SU-DHL-6 (cell line): Measurements from ENCODE around the gene DIAPH1.

Source experiments
- H2AFZ ChIP-seq: fragments of 200-600 bp; sonication (generic); 2 replicates; pipeline ENCODE4 v1.6.1; 2014; ENCODE audit warnings: low read depth, mild to moderate bottlenecking, moderate library complexity, mixed read lengths, antibody characterized with exemption, low read length; ENCODE audit not compliant: severe bottlenecking
- H3F3A ChIP-seq: fragments of 200-600 bp; shearing (Covaris generic); 2 replicates; pipeline ENCODE4 v1.6.0; 2016; ENCODE audit warnings: antibody characterized with exemption, mild to moderate bottlenecking; ENCODE audit not compliant: insufficient read depth
- H3K27ac ChIP-seq: fragments of 200-600 bp; sonication (generic); 2 replicates; pipeline ENCODE4 v1.5.1; 2016; ENCODE audit warnings: low read depth, mild to moderate bottlenecking, low read length, moderate library complexity, mixed read lengths
- H3K27me3 ChIP-seq: fragments of 200-600 bp; sonication (generic), shearing (Covaris generic); 2 replicates; pipeline ENCODE4 v1.6.0; 2014; ENCODE audit warnings: mild to moderate bottlenecking, low read length
- H3K36me3 ChIP-seq: fragments of 200-600 bp; sonication (generic); 2 replicates; pipeline ENCODE4 v1.6.1; 2014; ENCODE audit warnings: mild to moderate bottlenecking, low read length, mixed read lengths
- H3K4me2 ChIP-seq: fragments of 300-600, 200-600 bp; shearing (Covaris generic), sonication (generic); 2 replicates; pipeline ENCODE4 v1.6.0; 2014; ENCODE audit warnings: low read length, low read depth, mild to moderate bottlenecking; ENCODE audit not compliant: poor library complexity, severe bottlenecking
- H3K4me3 ChIP-seq: fragments of 200-600 bp; sonication (generic); 2 replicates; pipeline ENCODE4 v1.5.1; 2014; ENCODE audit warnings: antibody characterized with exemption, low read length, mild to moderate bottlenecking, mixed read lengths; ENCODE audit not compliant: insufficient read depth, poor library complexity, severe bottlenecking
- H3K79me2 ChIP-seq: fragments of 200-600 bp; sonication (generic); 2 replicates; pipeline ENCODE4 v1.6.1; 2014; ENCODE audit warnings: mild to moderate bottlenecking, low read length, moderate library complexity; ENCODE audit not compliant: insufficient read depth
- H3K9ac ChIP-seq: fragments of 200-600 bp; sonication (generic); 2 replicates; pipeline ENCODE4 v1.7.0; 2014; ENCODE audit warnings: mild to moderate bottlenecking, low read length
- H3K9me2 ChIP-seq: fragments of 200-600 bp; sonication (generic); replicated peaks from 2 replicates; pipeline ENCODE4 v1.6.1; 2014; ENCODE audit warnings: low read length; ENCODE audit not compliant: insufficient read depth
- H3K9me3 ChIP-seq: fragments of 200-600 bp; sonication (generic); 2 replicates; pipeline ENCODE4 v1.6.1; 2014; ENCODE audit warnings: low read length, mixed read lengths; ENCODE audit not compliant: insufficient read depth
- H4K20me1 ChIP-seq: fragments of 200-600 bp; sonication (generic); 2 replicates; pipeline ENCODE4 v1.6.1; 2014; ENCODE audit warnings: low read depth, mild to moderate bottlenecking, antibody characterized with exemption, low read length, moderate library complexity, mixed read lengths
- EZH2phosphoT487 ChIP-seq: fragments of 200-600 bp; sonication (generic), shearing (Covaris generic); conservative IDR thresholded peaks from 2 replicates; pipeline ENCODE4 v1.6.1; 2018; ENCODE audit warnings: mild to moderate bottlenecking, antibody characterized with exemption, low read length, moderate library complexity, mixed read lengths
- TF ChIP-seq, protein P1 (sequence below): fragments of 200-600 bp; sonication (generic); IDR thresholded peaks from one replicate; pipeline ENCODE4 v1.5.1; 2017; ENCODE audit warnings: antibody characterized with exemption, mild to moderate bottlenecking, low read length, moderate library complexity; ENCODE audit not compliant: insufficient read depth, poor library complexity, severe bottlenecking

Gene DIAPH1

DNA sequence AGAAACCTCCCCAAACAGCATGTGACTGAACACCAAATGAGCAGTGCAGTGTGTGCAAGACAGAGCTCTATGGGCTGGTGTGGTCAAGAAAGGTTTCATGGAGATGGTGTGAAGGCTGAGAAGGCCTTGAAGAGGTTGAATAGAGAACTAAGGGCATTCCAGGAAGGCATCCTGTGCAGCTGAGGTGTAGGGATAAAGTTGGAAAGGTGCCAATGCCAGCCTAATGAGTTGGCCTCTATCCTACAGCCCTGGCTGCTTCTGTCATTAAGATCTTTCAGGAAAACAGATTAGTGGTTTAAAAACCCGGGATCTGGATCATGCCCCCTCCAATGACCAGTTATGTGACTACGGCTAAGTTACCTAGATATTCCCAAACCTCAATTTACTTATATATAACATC, 13.8 kb upstream of the DIAPH1 start:
- H2AFZ ChIP-seq, result no peak overlapping the region
- H3K9ac ChIP-seq, result no peak overlapping the region
- no peaks in the 10 kb centered on the region for H3K9me2 ChIP-seq
- peaks cover 15% of the 10 kb centered on the region for H4K20me1 ChIP-seq
- no peak overlapping the region for H3K4me2 ChIP-seq
- TF ChIP-seq, protein P1, sequence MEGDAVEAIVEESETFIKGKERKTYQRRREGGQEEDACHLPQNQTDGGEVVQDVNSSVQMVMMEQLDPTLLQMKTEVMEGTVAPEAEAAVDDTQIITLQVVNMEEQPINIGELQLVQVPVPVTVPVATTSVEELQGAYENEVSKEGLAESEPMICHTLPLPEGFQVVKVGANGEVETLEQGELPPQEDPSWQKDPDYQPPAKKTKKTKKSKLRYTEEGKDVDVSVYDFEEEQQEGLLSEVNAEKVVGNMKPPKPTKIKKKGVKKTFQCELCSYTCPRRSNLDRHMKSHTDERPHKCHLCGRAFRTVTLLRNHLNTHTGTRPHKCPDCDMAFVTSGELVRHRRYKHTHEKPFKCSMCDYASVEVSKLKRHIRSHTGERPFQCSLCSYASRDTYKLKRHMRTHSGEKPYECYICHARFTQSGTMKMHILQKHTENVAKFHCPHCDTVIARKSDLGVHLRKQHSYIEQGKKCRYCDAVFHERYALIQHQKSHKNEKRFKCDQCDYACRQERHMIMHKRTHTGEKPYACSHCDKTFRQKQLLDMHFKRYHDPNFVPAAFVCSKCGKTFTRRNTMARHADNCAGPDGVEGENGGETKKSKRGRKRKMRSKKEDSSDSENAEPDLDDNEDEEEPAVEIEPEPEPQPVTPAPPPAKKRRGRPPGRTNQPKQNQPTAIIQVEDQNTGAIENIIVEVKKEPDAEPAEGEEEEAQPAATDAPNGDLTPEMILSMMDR, result no peak
- no peak for TF ChIP-seq EZH2phosphoT487
- H3K79me2 ChIP-seq, result peaks cover 71% of the 10 kb centered on the region
- H3K9me3 ChIP-seq, result no peaks in the 10 kb centered on the region
- no peak overlapping the region for H3K27ac ChIP-seq
- H3K4me3 ChIP-seq, result no peak overlapping the region
- peaks cover 23% of the 10 kb centered on the region for H3K36me3 ChIP-seq
- H3F3A ChIP-seq, result no peaks in the 10 kb centered on the region
- no peaks in the 10 kb centered on the region for H3K27me3 ChIP-seq

DNA sequence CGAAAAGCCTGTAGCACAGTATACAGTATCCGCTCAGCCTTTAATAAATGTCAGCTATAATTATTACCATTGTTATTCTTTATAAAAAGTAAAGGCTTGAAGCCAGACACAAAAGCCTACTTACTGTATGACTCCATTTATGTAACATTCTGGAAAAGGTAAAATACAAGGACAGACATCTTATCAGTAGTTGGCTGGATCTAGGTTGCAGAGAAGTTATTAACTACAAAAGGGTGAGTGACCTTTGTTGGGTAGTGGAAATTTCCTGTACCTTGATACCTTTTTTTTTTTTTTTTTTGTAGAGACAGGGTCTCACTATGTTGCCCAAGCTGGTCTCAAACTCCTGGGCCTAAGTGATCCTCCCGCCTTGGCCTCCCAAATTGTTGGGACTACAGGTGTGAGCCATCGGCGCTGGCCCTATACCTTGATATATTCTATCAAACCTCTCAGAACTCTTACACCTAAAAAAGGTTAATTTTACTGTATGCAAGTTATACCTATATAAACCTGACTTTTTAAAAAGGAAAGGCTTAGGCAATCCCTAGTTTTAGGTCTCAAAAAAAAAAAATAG, 11.9 kb upstream of the DIAPH1 start:
- TF ChIP-seq, protein P1, result no peak
- TF ChIP-seq EZH2phosphoT487, result no peak
- H4K20me1 ChIP-seq, result peaks cover 10% of the 10 kb centered on the region
- H3K9me2 ChIP-seq, result no peaks in the 10 kb centered on the region
- H3K79me2 ChIP-seq, result peaks cover 59% of the 10 kb centered on the region
- no peak overlapping the region for H3K9ac ChIP-seq
- H3K27me3 ChIP-seq, result no peaks in the 10 kb centered on the region
- H3F3A ChIP-seq, result no peaks in the 10 kb centered on the region
- no peaks in the 10 kb centered on the region for H3K9me3 ChIP-seq
- no peak overlapping the region for H3K27ac ChIP-seq
- H2AFZ ChIP-seq, result no peak overlapping the region
- H3K36me3 ChIP-seq, result peaks cover 33% of the 10 kb centered on the region
- no peak overlapping the region for H3K4me3 ChIP-seq
- no peak overlapping the region for H3K4me2 ChIP-seq

DNA sequence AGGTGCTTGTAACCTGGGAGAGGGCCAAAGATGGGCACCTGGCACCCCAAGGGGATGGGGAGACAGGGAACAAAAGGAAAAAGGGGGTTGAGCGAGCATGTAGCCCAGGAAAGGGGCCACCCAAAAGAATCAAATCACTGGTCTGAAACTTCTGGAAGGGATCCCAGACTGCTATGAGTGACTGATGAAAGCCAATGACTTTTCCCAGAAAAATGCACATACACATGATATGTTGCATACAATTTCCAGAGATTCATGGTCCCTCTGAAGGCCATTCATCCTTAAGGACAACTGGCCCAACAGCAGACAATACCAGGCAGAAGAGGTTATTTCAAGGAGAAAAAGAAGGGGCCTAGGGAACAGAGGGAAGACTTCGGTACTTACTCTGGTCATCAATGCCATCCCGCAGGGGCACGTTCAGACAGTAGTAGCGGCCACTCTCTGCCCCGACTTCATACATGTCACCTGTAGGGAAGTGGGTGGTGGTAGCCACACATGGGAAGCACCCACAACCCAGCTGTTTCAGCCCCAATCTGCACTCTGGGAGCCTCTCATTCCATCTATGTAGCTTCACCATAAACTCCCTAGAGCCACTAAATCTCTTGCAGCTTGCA, 9.5 kb upstream of the DIAPH1 start:
- Histone ChIP-seq H3K4me3 (no peak overlapping the region), H3K9me3 (no peaks in the 10 kb centered on the region), H3K9ac (no peak overlapping the region), H3F3A (no peaks in the 10 kb centered on the region), H3K79me2 (peaks cover 36% of the 10 kb centered on the region), H3K27ac (no peak overlapping the region), H3K9me2 (no peaks in the 10 kb centered on the region), H3K27me3 (no peaks in the 10 kb centered on the region), H3K4me2 (no peak overlapping the region), H3K36me3 (peaks cover 44% of the 10 kb centered on the region), H4K20me1 (peaks cover 3% of the 10 kb centered on the region), H2AFZ (no peak overlapping the region)
- no peak for TF ChIP-seq EZH2phosphoT487
- TF ChIP-seq, protein P1, result no peak
